DMS114 treated with DMSO at 0.1 percent for 48 hours (cell line): ENCODE results near the gene SLC4A9.
"Not testable (repeated sequence)": the region's sequence is repeated elsewhere in the genome, so short reads cannot be mapped to it uniquely, and the experiment has no call there.

Source experiments
- DNase-seq: peaks from one replicate; lab custom pipeline; 2025; ENCODE audit not compliant: unreplicated experiment; lab: John Stamatoyannopoulos, UW

Gene SLC4A9

DNA sequence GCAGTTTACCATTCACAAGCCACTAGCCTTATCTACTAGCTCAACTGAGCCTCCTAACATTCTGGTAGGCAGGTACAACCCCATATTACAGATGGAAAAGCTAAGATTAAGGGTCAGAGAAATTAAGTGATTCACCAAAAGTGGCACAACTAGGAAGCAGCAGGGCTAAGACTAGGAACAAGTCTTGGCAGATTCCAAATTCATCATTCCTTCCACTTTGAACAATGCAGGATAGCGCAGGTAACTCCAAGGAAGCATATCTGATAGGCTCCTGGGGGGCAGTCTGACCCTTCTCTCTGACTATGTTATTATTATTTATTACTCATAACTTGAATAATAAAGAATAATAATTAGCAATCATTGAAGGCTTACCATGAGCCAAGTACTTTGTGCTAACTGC lies 22.1 kb upstream of the SLC4A9 start:
- DNase-seq: no peak

DNA sequence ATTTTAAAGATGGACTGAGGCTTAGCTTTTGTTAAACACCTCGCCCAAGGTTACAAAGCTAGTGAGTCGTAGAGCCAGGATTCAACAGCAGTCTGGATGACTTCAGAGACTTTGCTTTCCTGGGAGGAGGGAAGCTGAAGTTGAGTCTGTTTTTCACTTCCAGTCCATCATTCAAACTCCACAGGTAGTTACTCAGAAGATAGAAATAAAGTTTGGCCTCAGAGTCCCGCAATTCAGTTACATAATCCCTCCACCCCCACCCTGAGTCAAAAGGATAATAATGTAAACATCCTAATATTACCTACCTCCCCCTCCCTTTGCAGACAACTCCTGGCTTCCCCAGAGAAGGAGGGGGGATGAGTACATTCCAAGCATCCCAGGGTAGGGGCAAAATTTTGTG lies 21.7 kb upstream of the SLC4A9 start:
- no peak for DNase-seq

DNA sequence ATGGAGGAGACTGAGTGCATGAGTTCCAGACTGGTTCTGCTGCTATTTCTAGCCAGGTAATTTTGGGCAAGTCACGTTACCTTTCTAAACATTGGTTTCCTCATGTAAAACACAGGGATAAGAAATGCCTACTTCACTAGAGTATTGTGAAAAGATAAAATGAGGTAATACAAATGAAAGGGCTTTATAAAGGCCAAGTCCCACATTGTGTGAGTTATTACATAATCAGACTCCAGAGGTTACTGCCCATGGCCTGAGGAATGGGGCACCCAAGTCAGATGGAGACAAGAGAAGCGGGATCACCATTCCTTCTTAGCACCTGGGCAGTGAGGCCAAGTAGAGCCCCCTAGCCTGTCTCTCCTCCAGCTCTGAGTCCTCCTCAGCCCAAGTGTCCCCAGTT lies 21.1 kb upstream of the SLC4A9 start:
- DNase-seq: no peak

DNA sequence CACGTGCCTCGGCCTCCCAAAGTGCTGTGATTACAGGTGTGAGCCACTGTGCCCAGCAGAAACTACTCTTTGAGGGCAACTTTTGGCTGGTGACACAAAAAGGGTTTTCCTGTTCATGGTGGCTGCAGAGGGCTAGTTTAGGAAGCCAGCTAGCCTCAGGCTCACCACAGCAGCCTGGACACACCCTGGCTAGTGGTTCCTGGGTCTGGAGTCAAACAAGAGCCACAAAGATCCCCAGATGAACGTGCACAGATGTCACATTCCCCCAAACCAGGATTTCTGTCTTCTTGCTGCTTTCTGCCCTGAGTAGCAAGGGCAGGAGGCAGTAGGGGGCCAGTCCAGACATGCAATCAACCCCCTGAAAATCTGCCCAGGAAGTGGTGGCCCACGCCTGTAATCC lies 20.4 kb upstream of the SLC4A9 start:
- no peak for DNase-seq

DNA sequence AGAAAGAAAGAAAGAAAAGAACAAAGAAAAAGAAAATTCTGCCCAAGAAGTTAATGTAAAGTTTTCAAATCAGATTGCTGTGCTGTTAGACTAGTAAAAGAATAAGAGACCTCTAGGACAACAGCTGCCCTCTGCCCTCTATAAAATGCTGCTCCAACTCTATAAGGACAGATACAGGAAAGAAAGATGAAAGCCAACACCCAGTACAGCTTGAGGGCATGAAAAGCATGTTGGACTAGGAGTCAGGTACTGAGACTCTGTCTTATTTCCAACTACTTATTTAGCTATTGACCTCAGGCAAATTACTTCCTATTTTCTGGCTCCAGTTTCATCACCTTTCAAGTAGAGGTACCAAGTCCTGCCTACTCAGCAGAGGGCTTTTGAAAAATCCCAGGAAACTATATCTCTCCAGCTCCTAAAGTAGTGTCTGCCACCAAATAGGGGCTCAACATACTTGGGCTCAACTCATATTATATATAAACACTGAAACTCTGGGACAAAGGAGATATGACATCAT lies 19.3 kb upstream of the SLC4A9 start:
- no peak for DNase-seq

DNA sequence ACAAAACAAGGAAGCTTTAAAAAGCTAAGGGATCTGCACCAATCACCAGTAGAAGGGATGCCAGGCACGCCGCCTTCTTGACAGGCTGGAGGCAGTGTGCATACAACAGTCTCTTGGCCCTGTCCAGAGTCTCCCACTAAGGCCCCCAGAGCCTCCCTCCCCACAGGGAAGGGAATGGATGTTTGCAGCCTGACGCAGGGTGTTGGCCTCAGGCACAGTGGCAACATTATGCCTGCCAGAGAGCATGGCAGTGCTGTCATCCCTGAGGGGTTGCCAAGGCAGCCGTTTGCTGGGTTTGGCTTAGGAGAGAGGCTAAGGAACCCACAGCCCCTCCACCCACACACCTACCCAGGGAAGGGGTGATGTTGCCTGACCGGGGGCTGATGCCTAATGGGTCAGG lies 18.4 kb upstream of the SLC4A9 start:
- no peak for DNase-seq

DNA sequence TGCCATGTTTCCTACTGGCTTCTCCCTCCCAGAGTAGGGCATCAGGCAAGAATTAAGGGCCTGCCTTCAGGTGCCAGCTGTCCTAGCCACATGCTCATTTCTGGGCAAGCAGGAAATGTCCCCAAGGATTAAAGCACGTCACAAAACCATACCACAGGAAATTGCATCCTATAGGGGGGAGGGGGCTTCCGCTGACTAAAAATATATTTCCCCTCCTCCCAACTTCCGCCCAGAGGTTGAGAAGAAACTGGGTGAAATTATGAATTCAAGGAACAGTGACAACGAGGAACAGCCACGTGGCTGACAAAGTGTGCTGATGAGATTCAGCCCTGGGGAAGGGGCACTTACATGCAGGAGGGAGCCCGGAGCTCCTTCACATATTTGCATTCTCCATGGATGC lies 17.7 kb upstream of the SLC4A9 start:
- DNase-seq: no peak

DNA sequence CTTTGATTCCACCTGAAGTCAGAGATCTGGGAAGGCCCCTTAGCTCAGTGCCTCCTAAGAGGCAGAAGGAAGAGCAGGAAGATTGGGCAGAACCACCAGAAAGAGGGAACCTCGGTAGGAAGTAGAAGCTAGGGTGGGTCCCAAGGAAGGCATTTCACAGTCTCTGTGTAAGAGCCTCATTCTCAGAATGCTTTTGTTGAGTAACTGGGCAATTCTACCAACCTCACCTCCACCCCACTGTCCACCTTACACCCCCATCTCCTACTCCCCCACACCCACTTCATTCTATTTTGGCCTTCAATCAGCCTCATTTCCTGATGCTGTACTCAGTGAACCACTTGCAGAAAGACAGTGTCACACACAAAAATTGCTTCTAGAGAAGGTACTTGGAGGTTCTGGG lies 17.1 kb upstream of the SLC4A9 start:
- DNase-seq: no peak

DNA sequence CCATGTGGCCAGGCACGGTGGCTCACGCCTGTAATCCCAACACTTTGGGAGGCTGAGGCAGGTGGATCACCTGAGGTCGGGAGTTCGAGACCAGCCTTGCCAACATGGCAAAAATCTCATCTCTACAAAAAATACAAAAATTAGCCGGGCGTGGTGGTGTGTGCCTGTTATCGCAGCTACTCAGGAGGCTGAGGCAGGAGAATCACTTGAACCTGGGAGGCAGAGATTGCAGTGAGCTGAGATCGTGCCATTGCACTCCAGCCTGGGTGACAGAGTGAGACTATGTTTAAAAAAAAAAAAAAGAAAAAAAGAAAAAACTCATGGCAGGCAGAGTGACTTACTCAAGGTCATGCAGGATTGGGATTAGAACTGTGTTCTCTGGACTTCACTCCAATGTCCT lies 16.1 kb upstream of the SLC4A9 start:
- not testable (repeated sequence) for DNase-seq

DNA sequence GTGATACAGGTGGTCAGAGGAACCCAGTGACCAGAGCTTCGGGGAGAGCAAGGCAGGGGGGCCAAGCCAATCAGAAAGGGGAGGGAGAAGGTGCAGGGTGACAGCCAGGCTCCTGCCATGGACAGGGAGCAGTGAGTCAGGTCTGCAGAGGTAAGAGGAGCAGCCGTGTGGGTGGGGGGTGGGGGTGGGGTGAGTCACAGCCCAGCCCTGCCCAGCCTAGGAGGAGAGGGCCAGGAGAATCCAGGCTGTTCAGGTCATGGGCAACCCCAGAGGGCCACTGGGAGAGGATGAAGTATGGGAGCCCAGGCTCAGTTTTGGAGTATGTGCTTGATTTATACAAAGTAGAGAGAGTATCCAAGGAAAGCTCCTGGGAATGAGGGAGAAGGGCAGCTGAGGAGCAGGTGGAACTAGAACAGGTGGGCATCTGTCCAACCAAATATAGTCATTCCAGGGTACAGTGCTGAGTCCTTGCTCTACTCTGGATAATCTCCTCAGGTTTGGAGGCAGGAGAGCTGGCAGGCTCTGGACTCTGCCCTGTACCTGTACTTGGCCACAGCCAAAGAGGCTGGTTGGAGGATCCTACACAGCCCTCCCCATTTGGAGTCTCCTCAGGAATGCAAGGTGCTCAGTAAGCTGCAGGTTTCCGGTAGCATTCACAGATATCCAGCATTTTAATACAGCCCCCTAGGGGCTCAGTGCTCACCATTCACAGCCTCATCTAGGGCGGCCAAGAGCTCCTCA lies 15.1 kb upstream of the SLC4A9 start:
- DNase-seq: no peak

DNA sequence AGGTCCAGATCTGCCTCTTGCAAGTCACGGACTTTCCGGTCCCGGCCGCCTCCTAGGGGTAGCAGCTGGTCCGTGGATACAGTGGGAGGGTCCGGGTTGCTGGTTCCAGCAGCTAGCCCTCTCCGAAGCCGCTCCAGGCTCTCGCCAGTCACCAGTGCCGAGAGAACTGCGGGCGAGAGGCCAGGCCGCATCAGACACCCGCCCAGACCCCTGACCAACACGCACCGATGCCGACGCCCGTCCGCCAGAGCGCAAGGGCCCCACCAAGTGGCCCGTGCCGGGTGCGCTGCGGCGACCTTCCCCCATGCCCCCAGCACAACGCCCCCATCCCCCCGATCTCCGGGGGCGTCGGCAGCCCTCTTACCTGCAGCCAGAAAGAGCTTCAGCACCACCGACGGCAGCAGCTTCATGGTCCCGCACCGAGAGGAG lies 14.1 kb upstream of the SLC4A9 start:
- peak; percentile 43 for DNase-seq

DNA sequence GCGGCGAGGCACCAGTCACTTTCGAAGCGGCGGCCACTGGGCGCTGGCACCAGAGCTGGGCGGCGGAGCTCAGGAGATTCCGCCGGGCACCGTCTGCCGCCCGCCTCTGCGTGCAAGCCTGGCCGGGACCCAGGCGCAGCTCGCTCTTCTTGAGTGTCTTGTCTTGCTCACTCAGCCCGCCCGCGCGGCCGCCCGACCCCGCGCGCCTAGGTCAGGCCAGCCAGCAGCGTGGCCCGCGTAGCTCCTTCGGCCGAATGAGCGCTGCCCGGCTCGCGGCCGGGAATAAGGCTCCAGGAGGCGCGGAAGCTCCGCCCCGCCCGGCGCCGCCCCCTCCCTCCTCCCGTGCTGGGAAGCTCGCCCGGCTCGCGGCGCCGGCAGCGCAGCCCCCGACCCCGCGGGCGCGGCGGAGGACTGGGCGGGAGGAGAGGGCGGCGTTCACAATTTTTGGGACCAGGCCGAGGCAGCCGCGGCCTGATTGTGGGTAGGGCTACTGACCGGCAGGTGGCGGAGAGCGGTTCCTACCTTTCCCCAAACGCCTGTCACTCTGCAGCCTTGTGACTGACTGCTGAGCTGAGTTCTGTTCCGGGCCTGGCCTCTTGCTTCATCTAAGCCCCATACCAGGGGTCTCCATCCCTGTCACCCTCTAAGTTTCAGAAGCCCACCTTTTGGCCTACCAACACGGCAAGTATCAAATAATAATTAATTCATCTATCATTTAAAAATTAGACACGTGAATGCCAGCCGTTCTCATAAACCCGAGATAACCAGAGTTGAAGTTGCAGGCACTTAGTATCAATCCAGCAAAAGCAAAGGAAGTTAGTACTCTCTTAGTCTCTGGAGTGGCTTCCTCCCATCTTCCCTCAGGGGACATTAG lies 13.4 kb upstream of the SLC4A9 start, which contains the start of gene HBEGF:
TSS of gene HBEGF (minus strand) at position 256 of the 874 bp plus-strand sequence. CDS start 275 bp downstream, outside the sequence.
- peak; percentile 34 for DNase-seq

DNA sequence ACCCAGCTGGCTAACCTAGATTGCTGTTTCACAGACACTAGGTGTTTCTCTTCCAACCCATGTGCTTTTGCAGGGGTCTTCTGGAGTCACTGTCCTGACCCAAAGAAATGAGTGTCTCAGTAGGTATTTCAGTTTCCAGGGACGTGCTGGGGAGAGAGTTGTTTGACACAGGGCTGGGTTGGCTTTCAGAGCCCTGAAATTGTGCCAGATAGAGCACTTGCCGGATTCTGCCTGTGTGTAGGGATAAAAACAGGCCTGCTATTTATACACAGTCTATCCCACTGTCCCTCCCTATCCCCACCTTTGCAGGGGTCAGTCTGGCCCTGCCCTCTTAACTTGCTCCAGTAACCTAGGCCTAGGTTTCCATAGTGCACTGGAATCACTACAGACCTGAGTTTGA lies 12.6 kb upstream of the SLC4A9 start:
- DNase-seq: no peak

DNA sequence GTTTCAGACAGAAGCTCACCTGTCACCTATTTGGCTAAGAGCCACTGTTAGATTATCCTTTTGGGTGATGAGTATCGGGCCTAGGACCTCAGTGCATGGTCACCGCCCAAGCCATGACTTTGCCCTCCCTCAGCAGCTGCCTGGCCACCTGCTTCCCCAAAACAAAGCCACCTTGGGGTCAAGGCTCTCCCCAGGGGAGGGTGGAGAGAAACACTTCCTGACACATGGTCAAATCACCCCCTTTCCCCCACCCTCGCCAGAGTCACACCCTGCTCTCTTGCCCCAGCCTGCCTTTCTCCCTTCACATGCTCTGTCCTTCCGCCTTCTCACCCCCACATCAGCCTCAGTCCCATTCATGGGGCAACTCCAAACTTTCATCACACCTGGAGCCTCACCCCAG lies 11.9 kb upstream of the SLC4A9 start:
- DNase-seq: no peak

DNA sequence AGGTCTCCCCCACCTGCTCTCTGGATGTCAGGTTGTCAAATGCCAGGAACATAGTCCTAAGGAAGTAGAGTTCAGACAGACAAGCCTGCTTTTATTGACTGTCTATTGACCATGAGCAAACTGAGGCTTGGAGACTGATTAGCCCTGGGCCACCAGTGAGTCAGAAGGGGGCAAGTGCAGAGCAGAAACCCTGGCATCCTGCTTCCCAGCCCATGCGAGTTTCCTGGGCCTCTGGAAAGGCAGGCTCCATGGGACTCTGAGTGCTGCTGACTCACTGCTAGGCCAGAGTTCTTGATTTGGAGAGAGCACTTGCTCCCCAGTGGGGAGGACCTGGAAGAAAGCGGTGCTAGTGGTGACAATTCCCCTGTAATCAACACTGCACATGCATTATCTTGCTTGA lies 10.8 kb upstream of the SLC4A9 start:
- DNase-seq: no peak

DNA sequence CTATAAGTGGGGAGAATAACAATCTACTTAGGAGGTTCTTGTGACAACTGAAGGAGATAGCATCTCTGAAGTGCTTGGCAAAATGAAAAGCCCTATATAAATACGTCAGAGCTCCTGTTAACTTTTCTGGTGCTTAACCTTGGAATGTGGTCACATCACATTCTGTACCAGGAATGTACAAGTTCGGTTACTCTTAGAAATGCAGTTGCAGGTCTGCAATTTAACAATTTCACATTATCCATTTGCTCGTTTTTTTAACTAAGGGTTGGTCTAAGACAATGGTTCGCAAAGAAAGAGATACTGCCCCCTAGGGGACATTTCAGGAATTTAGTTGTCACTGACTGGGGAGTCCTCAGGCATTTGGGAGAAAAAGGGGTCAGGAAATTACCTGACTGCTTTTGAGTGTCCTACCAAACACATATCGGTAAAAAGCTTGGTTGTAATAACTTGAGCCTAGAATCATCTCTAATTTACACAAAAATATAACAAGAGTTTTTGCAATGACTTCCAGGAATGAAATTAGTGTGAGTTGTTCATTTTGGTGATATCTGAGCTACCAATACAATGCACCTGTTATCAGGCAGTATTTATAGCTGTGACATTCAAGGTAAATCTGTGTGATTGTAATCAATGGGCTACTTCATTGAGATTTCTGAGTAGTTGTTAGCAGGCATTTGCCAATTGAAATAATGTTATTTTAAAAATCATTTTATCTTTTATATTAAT lies 8.2 kb upstream of the SLC4A9 start:
- peak; percentile 44 for DNase-seq

DNA sequence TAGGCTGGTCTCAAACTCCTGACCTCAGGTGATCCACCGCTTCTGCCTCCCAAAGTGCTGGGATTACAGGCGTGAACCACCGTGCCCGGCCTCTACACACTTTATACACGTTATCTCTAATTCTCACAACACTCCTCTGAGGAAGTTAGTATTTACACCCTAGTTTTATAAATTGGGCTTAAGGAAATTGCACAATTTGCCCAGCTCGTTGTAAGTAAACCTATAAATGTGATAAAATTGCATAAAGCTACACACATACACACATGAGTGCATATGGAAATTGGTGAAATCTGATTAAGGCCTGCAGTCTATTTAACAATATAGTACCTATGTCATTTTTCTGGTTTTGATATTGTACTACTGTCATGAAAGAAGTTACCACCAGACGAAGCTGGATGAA lies 4.4 kb upstream of the SLC4A9 start:
- DNase-seq: no peak

DNA sequence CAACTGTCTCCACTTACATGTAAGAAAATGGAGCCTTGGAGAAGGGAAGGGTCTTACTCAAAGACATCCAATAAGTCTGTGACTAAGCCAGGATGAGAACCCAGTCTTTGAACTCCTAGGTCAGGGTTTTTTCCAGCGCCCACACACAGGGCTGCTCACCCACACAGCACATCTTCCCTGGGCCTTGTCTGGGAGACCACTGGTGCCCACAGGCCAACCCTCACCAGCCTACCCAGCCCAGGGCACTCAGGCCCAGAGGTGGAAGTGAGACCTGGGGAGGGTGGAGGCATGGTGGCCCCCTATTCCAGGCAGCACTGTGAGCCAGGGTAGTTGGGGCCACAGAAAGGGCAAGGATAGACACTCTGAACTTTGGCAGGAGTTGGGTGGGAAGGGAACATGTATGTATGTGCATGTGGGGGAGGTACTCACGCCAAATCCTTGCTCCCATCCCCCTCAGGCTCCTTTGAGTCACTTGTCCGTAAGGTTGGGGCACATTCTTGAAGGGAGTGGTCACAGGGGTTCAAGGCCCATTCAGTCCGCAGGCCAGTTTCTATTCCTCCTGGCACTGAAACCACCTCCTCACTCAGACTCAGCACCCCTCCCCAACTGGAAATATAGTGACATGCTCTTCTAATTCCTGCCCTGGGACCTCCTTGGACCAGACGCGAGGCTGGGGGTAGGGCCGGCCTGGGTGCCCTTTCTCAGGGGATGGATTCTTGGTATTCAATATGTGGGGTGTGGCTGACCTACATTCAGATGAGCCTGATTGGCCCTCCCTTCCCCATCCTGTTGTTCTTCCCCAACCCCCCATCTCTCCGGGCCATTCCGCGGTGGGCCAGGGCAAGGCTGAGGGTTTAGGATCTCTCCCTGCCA lies 2.9 kb upstream of the SLC4A9 start:
- DNase-seq: no peak

DNA sequence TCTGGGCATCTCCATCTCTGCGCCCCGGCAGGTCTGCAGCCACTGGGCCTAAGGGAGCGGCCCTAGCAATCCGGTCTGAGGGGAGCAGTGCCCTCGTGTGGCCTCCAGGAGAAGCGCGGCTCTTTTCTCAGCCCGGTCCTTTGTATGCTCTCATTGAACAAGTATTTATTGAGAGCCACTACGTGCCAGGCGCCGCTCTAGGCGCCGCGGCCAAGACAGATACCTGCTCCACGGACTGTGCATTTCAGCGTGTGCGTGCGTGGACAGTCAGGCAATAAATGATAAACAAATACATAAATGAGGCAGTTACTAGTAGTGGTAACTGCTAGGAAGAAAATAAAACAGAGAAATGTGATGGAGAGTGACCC lies 2.3 kb upstream of the SLC4A9 start:
- DNase-seq: peak; percentile 87

DNA sequence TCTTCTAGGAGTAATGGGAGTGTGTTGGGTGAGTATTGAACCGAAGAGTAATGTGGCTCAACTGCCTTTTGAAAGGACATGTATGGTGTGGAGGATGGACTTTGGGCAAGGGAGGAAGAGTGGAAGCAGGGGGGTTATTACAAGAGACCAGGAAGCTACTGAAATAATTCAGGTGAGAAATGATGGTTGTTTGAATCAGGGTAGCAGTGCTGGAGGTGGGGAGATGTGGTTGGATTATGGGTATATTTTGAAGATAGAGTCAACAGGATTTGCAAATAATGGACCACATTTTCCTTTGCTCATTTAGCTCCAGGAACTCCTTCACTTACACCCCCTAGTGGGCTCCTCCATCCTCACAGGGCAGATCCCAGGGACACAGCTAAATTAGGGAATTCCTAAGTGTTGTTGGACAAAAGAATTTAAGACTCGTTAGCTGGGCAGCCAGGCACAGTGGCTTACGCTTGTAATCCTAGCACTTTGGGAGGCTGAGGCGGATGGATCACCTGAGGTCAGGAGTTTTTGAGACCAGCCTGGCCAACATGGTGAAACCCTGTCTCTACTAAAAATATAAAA lies 1.2 kb upstream of the SLC4A9 start:
- peak; percentile 53 for DNase-seq
